HepG2 (cell line): ENCODE results near the gene HMGB2. TPM values are rescaled to one million over a fixed set of nuclear protein-coding genes. Genes with fewer than 3 reads are reported as not detected.

ENCODE experiments used
- ATAC-seq: fragments of 200-7000 bp; cut with Tn5 transposase; 3 replicates; pipeline ENCODE4 v1.9.1; 2020; ENCODE audit warnings: mild to moderate bottlenecking, moderate library complexity
- BruUV-seq: library from RNA; stranded (reverse); fragments of 400-500 nt; replicated peaks from 2 replicates; lab custom pipeline; 2021; lab: Mats Ljungman, UMichigan
- CTCF ChIA-PET: fragments of 300-600 bp; formaldehyde crosslinking; extraction: SDS; loops from one replicate; lab custom pipeline; 2021; ENCODE audit warnings: low total read pairs, inconsistent platforms, low intra/inter-chr PET ratio; lab: Yijun Ruan, JAX
- POLR2A ChIA-PET: fragments of 350-600 bp; sonication (Branson Sonifier 250); formaldehyde crosslinking; loops from one replicate; lab custom pipeline; 2020; ENCODE audit warnings: antibody characterized with exemption, inconsistent platforms; lab: Yijun Ruan, JAX
- DNase-seq: peaks from one replicate; pipeline ENCODE4 v3.0.0-alpha.2; 2015; ENCODE audit warnings: low spot score
- FAIRE-seq: peaks from 3 replicates; lab custom pipeline; 2011; peaks lifted over from hg19 to GRCh38; lab: Jason Lieb, UNC
- H2AFZ ChIP-seq: one replicate; pipeline ENCODE4 v1.6.1; 2011; ENCODE audit warnings: low read length, inconsistent platforms
- H3K27ac ChIP-seq: fragments of 300-600 bp; 3 replicates; pipeline ENCODE4 v1.8.0; 2011; ENCODE audit warnings: mixed run types, mild to moderate bottlenecking, mixed read lengths, low read length, inconsistent platforms; ENCODE audit not compliant: insufficient read depth; ENCODE audit errors: extremely low read length
- H3K27me3 ChIP-seq, 2 experiments: fragments of 200-600 bp in 1 of 2; 2 replicates in 1 of 2; 3 replicates in 1 of 2; pipeline versions ENCODE4 v1.6.0 to v1.8.0; 2011; ENCODE audit warnings: low read length in 2 of 2, mild to moderate bottlenecking in 2 of 2, moderate library complexity in 2 of 2, inconsistent platforms in 1 of 2; ENCODE audit not compliant: insufficient read depth in 2 of 2, control insufficient read depth in 1 of 2
- H3K36me3 ChIP-seq, 2 experiments: fragments of 200-600 bp in 1 of 2; replicated peaks in 1 of 2; 2 replicates in 1 of 2; 3 replicates in 1 of 2; pipeline versions ENCODE4 v1.5.1 to v1.8.0; 2011; ENCODE audit warnings: low read length in 2 of 2, inconsistent platforms in 1 of 2; ENCODE audit not compliant: insufficient read depth in 2 of 2, control insufficient read depth in 1 of 2
- H3K4me1 ChIP-seq: 2 replicates; pipeline ENCODE4 v1.5.1; 2012; ENCODE audit warnings: low read length, inconsistent platforms; ENCODE audit not compliant: insufficient read depth
- H3K4me2 ChIP-seq: 2 replicates; pipeline ENCODE4 v1.6.0; 2011; ENCODE audit warnings: low read depth, low read length, inconsistent platforms
- H3K4me3 ChIP-seq, 3 experiments: fragments of 200-600 bp in 1 of 3; sonication (generic), shearing (Covaris generic) in 1 of 3; replicated peaks in 1 of 3; 2 replicates each; pipeline ENCODE4 v1.5.1; 2011 to 2016; ENCODE audit warnings: low read length in 3 of 3, inconsistent platforms in 2 of 3, low read depth in 2 of 3, mild to moderate bottlenecking in 2 of 3, control low read depth in 1 of 3, mixed read lengths in 1 of 3; ENCODE audit not compliant: insufficient read depth in 1 of 3
- H3K79me2 ChIP-seq: one replicate; pipeline ENCODE4 v1.6.1; 2011; ENCODE audit warnings: low read length, inconsistent platforms; ENCODE audit not compliant: insufficient read depth
- H3K9ac ChIP-seq: 2 replicates; pipeline ENCODE4 v1.6.0; 2011; ENCODE audit warnings: mild to moderate bottlenecking, low read depth, low read length, inconsistent platforms; ENCODE audit not compliant: insufficient read depth
- H3K9me3 ChIP-seq: 2 replicates; pipeline ENCODE4 v1.5.1; 2012; ENCODE audit warnings: mild to moderate bottlenecking, low read length
- H4K20me1 ChIP-seq: 2 replicates; pipeline ENCODE4 v1.6.0; 2011; ENCODE audit warnings: inconsistent platforms, mild to moderate bottlenecking, low read length, moderate library complexity; ENCODE audit not compliant: insufficient read depth
- ARNTL ChIP-seq: sonication (generic); formaldehyde crosslinking; IDR thresholded peaks from 2 replicates; pipeline ENCODE4 v1.4.0; 2020; ENCODE audit warnings: mild to moderate bottlenecking, missing genetic modification reagents
- FLYWCH1 ChIP-seq: sonication (generic); formaldehyde crosslinking; IDR thresholded peaks from 2 replicates; pipeline ENCODE4 v1.8.1; 2023; ENCODE audit warnings: mild to moderate bottlenecking, missing genetic modification reagents
- GRHL1 ChIP-seq: sonication (generic); formaldehyde crosslinking; conservative IDR thresholded peaks from 2 replicates; pipeline ENCODE4 v1.8.0; 2022; ENCODE audit warnings: missing genetic modification reagents
- KDM3A ChIP-seq: IDR thresholded peaks from 2 replicates; pipeline ENCODE4 v1.6.1; 2018; ENCODE audit warnings: low read depth, missing compliant biosample characterization
- NR2F6 ChIP-seq, 2 experiments: IDR thresholded peaks; 2 replicates each; pipeline ENCODE4 v1.6.1; 2016; ENCODE audit warnings: antibody characterized with exemption in 1 of 2, mild to moderate bottlenecking in 1 of 2
- THRA ChIP-seq: sonication (generic); formaldehyde crosslinking; IDR thresholded peaks from 2 replicates; pipeline ENCODE4 v1.4.0; 2020; ENCODE audit warnings: missing genetic modification reagents, borderline replicate concordance
- WGBS: methylation state at CpG from one replicate; pipeline ENCODE4 v1.1.6; 2017; ENCODE audit warnings: low lambda C conversion rate; 5-methylcytosine and 5-hydroxymethylcytosine counted together
- in situ Hi-C: cut with HindIII; loops from 2 replicates; pipeline ENCODE4 v1.10.0; 2017; ENCODE audit warnings: low pct_unique_long_range_greater_than_20kb; ENCODE audit not compliant: extremely low pct_ligation_motif_present
- intact Hi-C: fragments of 100-400 bp; cut with micrococcal nuclease; formaldehyde crosslinking; loops from one replicate; pipeline ENCODE4 v1.10.0; 2022; ENCODE audit not compliant: unreplicated experiment
- polyA plus RNA-seq, 8 experiments: library from polyadenylated mRNA; depleted of rRNA in 3 of 8; stranded (reverse) in 7 of 8; unstranded in 1 of 8; fragments of >200 nt; fragmentation: Illumina TruSeq in 4 of 8; extraction: Trizol in 4 of 8; gene quantifications; 2 replicates each; pipeline versions ENCODE4 v1.2.1 to v1.2.3, GENCODE V29; 2011 to 2016; ENCODE audit warnings: low read depth in 4 of 8, missing spikeins in 1 of 8, mixed read lengths in 1 of 8; ENCODE audit not compliant: insufficient read depth in 1 of 8
- total RNA-seq, 5 experiments: library from RNA; depleted of rRNA; stranded (reverse); fragments of >200 nt; fragmentation: Illumina TruSeq; extraction: Trizol; gene quantifications; 2 replicates each; pipeline ENCODE4 v1.2.3, GENCODE V29; 2016; ENCODE audit warnings: low read depth in 1 of 5
- TF ChIP-seq, protein P1 (sequence below): sonication (generic); formaldehyde crosslinking; IDR thresholded peaks from 2 replicates; pipeline ENCODE4 v1.4.0; 2020; ENCODE audit warnings: mild to moderate bottlenecking, missing genetic modification reagents

The HMGB2 gene
- total and polyA plus RNA-seq, 2 of the 13 experiments (the other 11 are each of a cell fraction or from before 2014, with no cell fraction given): 90.5 to 332 TPM

DNA sequence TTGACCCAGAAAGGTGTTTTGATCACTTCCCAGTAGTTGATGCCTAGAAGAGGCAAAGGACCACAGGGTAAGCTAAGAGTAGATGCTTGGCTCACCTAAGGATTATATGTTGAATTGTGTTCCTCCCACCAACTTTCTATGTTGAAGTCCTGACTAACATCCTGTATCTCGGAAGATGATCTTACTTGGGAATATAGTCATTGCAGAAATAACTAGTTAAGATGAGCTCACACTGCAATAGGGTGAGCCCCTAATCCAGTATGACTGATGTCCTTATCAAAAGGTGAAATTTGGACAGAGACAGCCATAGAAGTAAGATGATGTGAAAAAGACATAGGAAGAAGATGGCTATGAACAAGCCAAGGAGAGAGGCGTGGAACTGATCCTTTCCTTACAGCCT, 3.3 kb upstream of the HMGB2 start:
- FAIRE-seq (no peak), ATAC-seq (no peak), DNase-seq (no peak)
- Histone ChIP-seq H3K79me2 (peaks cover 11% of the 10 kb centered on the region), H3K4me2 (no peak overlapping the region), H4K20me1 (peaks cover 2% of the 10 kb centered on the region; the same call in 1 of the 2 replicates), H2AFZ (no peak overlapping the region), H3K4me3 (no peak overlapping the region), H3K9me3 (no peaks in the 10 kb centered on the region), H3K36me3 (no peaks in the 10 kb centered on the region), H3K27me3 (no peaks in the 10 kb centered on the region; a peak in 2 of 5 replicates), H3K4me1 (peaks cover 14% of the 10 kb centered on the region), H3K9ac (no peak overlapping the region), H3K27ac (no peak overlapping the region)
- CTCF ChIA-PET: no interaction called here
- WGBS: 96% methylated on average over 2 of the region's 2 CpGs
- TF ChIP-seq NR2F6 (IDR thresholded peaks at IDR 0.05) (no peak), NR2F6 (CRISPR knock-in tag; IDR thresholded peaks at IDR 0.05) (no peak), GRHL1 (CRISPR knock-in tag) (no peak), KDM3A (CRISPR knock-in tag) (no peak), ARNTL (CRISPR knock-in tag) (no peak), FLYWCH1 (CRISPR knock-in tag) (no peak), THRA (no peak)
- TF ChIP-seq, protein P1, sequence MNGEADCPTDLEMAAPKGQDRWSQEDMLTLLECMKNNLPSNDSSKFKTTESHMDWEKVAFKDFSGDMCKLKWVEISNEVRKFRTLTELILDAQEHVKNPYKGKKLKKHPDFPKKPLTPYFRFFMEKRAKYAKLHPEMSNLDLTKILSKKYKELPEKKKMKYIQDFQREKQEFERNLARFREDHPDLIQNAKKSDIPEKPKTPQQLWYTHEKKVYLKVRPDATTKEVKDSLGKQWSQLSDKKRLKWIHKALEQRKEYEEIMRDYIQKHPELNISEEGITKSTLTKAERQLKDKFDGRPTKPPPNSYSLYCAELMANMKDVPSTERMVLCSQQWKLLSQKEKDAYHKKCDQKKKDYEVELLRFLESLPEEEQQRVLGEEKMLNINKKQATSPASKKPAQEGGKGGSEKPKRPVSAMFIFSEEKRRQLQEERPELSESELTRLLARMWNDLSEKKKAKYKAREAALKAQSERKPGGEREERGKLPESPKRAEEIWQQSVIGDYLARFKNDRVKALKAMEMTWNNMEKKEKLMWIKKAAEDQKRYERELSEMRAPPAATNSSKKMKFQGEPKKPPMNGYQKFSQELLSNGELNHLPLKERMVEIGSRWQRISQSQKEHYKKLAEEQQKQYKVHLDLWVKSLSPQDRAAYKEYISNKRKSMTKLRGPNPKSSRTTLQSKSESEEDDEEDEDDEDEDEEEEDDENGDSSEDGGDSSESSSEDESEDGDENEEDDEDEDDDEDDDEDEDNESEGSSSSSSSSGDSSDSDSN (CRISPR knock-in tag): no peak
- no TSS peak for BruUV-seq
- in situ Hi-C loops: no loop called here
- POLR2A ChIA-PET: interaction anchor here (0.7 kb wide), 1 partner anchor 33 kb away, joined by 3 read pairs; the partner anchor contains the start of gene SAP30
- intact Hi-C loops: no loop called here
